A549 (cell line): Measurements from ENCODE around the gene RAP1GAP2. TPM values are rescaled to one million over a fixed set of nuclear protein-coding genes. Genes with fewer than 3 reads are reported as not detected.
A peak's percentile ranks its signal among the peaks of the same experiment; 100 is the strongest.

ENCODE experiments used
- ATAC-seq, 2 experiments: fragments of 200-7000 bp in 1 of 2; fragments of >200 bp in 1 of 2; cut with Nextera tagmentation in 1 of 2; cut with Tn5 transposase in 1 of 2; 3 replicates each; pipeline versions ENCODE4 v1.8.0 to v1.9.1; 2018 to 2020; ENCODE audit warnings: mild to moderate bottlenecking in 1 of 2, moderate library complexity in 1 of 2
- CTCF ChIA-PET: fragments of 300-600 bp; sonication (Branson Sonifier 250); formaldehyde crosslinking; extraction: SDS; loops from one replicate; lab custom pipeline; 2021; ENCODE audit warnings: antibody characterized with exemption, inconsistent platforms; lab: Yijun Ruan, JAX
- POLR2A ChIA-PET: fragments of 350-600 bp; formaldehyde crosslinking; extraction: SDS; loops from one replicate; lab custom pipeline; 2021; ENCODE audit warnings: antibody characterized with exemption, inconsistent platforms; lab: Yijun Ruan, JAX
- DNase-seq, 2 experiments: peaks; one replicate each; pipeline versions ENCODE4 v3.0.0 to v3.0.0-alpha.2; 2011 to 2016; ENCODE audit warnings: low read depth in 1 of 2, low spot score in 1 of 2
- FAIRE-seq: peaks from 2 replicates; lab custom pipeline; 2011; peaks lifted over from hg19 to GRCh38; lab: Jason Lieb, UNC
- H3K27ac ChIP-seq, 2 experiments: fragments of >200 bp; sonication (Bioruptor Twin); formaldehyde crosslinking; 3 replicates each; pipeline ENCODE4 v1.5.1; 2016 to 2017
- H3K4me1 ChIP-seq: fragments of >200 bp; sonication (Bioruptor Twin); formaldehyde crosslinking; 3 replicates; pipeline ENCODE4 v1.6.1; 2016
- H3K4me2 ChIP-seq: fragments of >200 bp; sonication (Bioruptor Twin); formaldehyde crosslinking; 3 replicates; pipeline ENCODE4 v1.6.1; 2016
- H3K4me3 ChIP-seq: fragments of >200 bp; sonication (Bioruptor Twin); formaldehyde crosslinking; 3 replicates; pipeline ENCODE4 v1.5.1; 2016
- H3K9me3 ChIP-seq: fragments of >200 bp; sonication (Bioruptor Twin); formaldehyde crosslinking; 3 replicates; pipeline ENCODE4 v1.6.1; 2016
- BHLHE40 ChIP-seq: IDR thresholded peaks from 2 replicates; pipeline ENCODE4 v1.6.1; 2012; ENCODE audit warnings: low read depth, low read length, inconsistent platforms
- EHMT2 ChIP-seq: fragments of 200-600 bp; sonication (generic); IDR thresholded peaks from 2 replicates; pipeline ENCODE4 v1.6.1; 2016; ENCODE audit warnings: antibody characterized with exemption, low read depth, mild to moderate bottlenecking, moderate library complexity
- EP300 ChIP-seq, 2 experiments: fragments of >200 bp; sonication (Bioruptor Twin); formaldehyde crosslinking; IDR thresholded peaks; 2 replicates in 1 of 2; 3 replicates in 1 of 2; pipeline ENCODE4 v1.6.1; 2016 to 2017
- FOSB ChIP-seq: fragments of 250-450 bp; sonication (Bioruptor Pico); IDR thresholded peaks from 2 replicates; pipeline ENCODE4 v1.5.0; 2020; ENCODE audit warnings: mild to moderate bottlenecking, moderate library complexity
- HDAC2 ChIP-seq: fragments of 200-600 bp; sonication (generic); IDR thresholded peaks from 2 replicates; pipeline ENCODE4 v1.6.1; 2016
- HEYL ChIP-seq: fragments of 250-450 bp; sonication (Bioruptor Pico); IDR thresholded peaks from 2 replicates; pipeline ENCODE4 v1.8.0; 2021; ENCODE audit warnings: mild to moderate bottlenecking, moderate library complexity
- HOXB5 ChIP-seq: fragments of 250-450 bp; sonication (Bioruptor Pico); IDR thresholded peaks from 2 replicates; pipeline ENCODE4 v1.5.0; 2020; ENCODE audit warnings: mild to moderate bottlenecking, moderate library complexity
- JUNB ChIP-seq: fragments of >200 bp; sonication (Bioruptor Twin); formaldehyde crosslinking; IDR thresholded peaks from 2 replicates; pipeline ENCODE4 v1.6.1; 2016
- KDM1A ChIP-seq: fragments of 200-600 bp; sonication (generic); IDR thresholded peaks from 2 replicates; pipeline ENCODE4 v1.6.1; 2016; ENCODE audit warnings: low read depth, mild to moderate bottlenecking
- KDM5A ChIP-seq: fragments of 200-600 bp; sonication (generic); IDR thresholded peaks from 2 replicates; pipeline ENCODE4 v1.6.1; 2016; ENCODE audit warnings: antibody characterized with exemption, mild to moderate bottlenecking
- POLR2A ChIP-seq: IDR thresholded peaks from 2 replicates; pipeline ENCODE4 v1.6.1; 2012; ENCODE audit warnings: mild to moderate bottlenecking, low read length
- RARB ChIP-seq: fragments of 250-450 bp; sonication (Bioruptor Pico); IDR thresholded peaks from 2 replicates; pipeline ENCODE4 v1.8.0; 2021; ENCODE audit warnings: mild to moderate bottlenecking, moderate library complexity
- RCOR1 ChIP-seq: fragments of 150-350 bp; IDR thresholded peaks from 2 replicates; pipeline ENCODE4 v1.6.1; 2014; ENCODE audit warnings: antibody characterized with exemption, low read length, low read depth
- RNF2 ChIP-seq: fragments of 200-600 bp; sonication (generic); IDR thresholded peaks from 2 replicates; pipeline ENCODE4 v1.6.1; 2016; ENCODE audit warnings: low read depth, mild to moderate bottlenecking, antibody characterized with exemption, moderate library complexity, borderline replicate concordance
- TFCP2L1 ChIP-seq: fragments of 250-450 bp; sonication (Bioruptor Pico); IDR thresholded peaks from 2 replicates; pipeline ENCODE4 v1.5.0; 2021; ENCODE audit warnings: mild to moderate bottlenecking
- TP53 ChIP-seq: fragments of 250-450 bp; sonication (Bioruptor Pico); IDR thresholded peaks from 2 replicates; pipeline ENCODE4 v1.5.0; 2021; ENCODE audit warnings: mild to moderate bottlenecking, moderate library complexity
- WGBS: methylation state at CpG from one replicate; pipeline ENCODE4 v1.1.6; 2017; ENCODE audit errors: missing lambda C conversion rate; 5-methylcytosine and 5-hydroxymethylcytosine counted together
- polyA plus RNA-seq, 4 experiments: library from polyadenylated mRNA; depleted of rRNA in 3 of 4; stranded (reverse); fragments of >200 nt; fragmentation: RNase III in 1 of 4; extraction: RNeasy Plus Mini Kit Qiagen cat#74134 plus additional on column Dnase treatment in 1 of 4; gene quantifications; 2 replicates in 3 of 4; 3 replicates in 1 of 4; pipeline ENCODE4 v1.2.3, GENCODE V29; 2011 to 2017
- TF ChIP-seq, protein P1 (sequence below): fragments of >200 bp; sonication (Bioruptor Twin); formaldehyde crosslinking; IDR thresholded peaks from 3 replicates; pipeline ENCODE4 v1.5.1; 2016
- TF ChIP-seq, protein P2 (sequence below): IDR thresholded peaks from 2 replicates; pipeline ENCODE4 v1.6.1; 2012
- TF ChIP-seq, protein P3 (sequence below): fragments of 250-450 bp; sonication (Bioruptor Pico); IDR thresholded peaks from 2 replicates; pipeline ENCODE4 v1.5.0; 2021; ENCODE audit warnings: mild to moderate bottlenecking, moderate library complexity, borderline replicate concordance
- TF ChIP-seq, protein P4 (sequence below): fragments of 250-450 bp; sonication (Bioruptor Pico); IDR thresholded peaks from 2 replicates; pipeline ENCODE4 v1.5.0; 2020; ENCODE audit warnings: low read depth, mild to moderate bottlenecking, moderate library complexity
- TF ChIP-seq, protein P5 (sequence below): fragments of 200-600 bp; sonication (generic); IDR thresholded peaks from 2 replicates; pipeline ENCODE4 v1.6.1; 2016; ENCODE audit warnings: antibody characterized with exemption, mild to moderate bottlenecking, moderate library complexity
- TF ChIP-seq, protein P6 (sequence below): fragments of 450-650 bp; IDR thresholded peaks from 2 replicates; pipeline ENCODE4 v1.6.1; 2014; ENCODE audit warnings: antibody characterized with exemption

RAP1GAP2 gene
- polyA plus RNA-seq, 2 of the 4 experiments (the other 2 are of a cell fraction): 8.3 to 20.8 TPM

DNA sequence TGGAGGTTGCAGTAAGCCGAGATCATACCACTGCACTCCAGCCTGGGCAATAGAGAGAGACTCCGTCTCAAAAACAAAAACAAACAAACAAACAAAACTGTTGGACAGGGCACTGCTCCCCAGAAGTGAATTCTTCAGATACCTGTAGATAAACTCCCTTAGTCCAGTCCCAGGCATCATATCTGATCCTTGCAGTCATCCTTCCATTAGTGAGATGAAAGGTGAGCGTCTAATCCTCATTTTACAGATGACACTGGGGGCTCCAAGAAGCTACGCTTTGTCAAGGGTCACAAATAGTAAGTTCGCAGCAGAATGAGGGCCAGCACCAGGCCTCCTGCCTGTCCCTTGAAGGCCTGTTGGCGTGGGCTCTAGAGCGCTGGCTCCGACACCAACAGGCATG is 165.2 kb downstream of the RAP1GAP2 start:
- no peak for DNase-seq
- 86% methylated on average over 8 of the region's 8 CpGs for WGBS
- TF ChIP-seq HEYL (no peak), RCOR1 (no peak), RARB (CRISPR knock-in tag) (no peak), TP53 (CRISPR knock-in tag) (no peak), FOSB (CRISPR knock-in tag) (no peak), EP300 (IDR thresholded peaks at IDR 0.05) (no peak), TFCP2L1 (no peak), KDM5A (no peak)
- TF ChIP-seq, protein P1, sequence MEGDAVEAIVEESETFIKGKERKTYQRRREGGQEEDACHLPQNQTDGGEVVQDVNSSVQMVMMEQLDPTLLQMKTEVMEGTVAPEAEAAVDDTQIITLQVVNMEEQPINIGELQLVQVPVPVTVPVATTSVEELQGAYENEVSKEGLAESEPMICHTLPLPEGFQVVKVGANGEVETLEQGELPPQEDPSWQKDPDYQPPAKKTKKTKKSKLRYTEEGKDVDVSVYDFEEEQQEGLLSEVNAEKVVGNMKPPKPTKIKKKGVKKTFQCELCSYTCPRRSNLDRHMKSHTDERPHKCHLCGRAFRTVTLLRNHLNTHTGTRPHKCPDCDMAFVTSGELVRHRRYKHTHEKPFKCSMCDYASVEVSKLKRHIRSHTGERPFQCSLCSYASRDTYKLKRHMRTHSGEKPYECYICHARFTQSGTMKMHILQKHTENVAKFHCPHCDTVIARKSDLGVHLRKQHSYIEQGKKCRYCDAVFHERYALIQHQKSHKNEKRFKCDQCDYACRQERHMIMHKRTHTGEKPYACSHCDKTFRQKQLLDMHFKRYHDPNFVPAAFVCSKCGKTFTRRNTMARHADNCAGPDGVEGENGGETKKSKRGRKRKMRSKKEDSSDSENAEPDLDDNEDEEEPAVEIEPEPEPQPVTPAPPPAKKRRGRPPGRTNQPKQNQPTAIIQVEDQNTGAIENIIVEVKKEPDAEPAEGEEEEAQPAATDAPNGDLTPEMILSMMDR: no peak
- TF ChIP-seq, protein P2, sequence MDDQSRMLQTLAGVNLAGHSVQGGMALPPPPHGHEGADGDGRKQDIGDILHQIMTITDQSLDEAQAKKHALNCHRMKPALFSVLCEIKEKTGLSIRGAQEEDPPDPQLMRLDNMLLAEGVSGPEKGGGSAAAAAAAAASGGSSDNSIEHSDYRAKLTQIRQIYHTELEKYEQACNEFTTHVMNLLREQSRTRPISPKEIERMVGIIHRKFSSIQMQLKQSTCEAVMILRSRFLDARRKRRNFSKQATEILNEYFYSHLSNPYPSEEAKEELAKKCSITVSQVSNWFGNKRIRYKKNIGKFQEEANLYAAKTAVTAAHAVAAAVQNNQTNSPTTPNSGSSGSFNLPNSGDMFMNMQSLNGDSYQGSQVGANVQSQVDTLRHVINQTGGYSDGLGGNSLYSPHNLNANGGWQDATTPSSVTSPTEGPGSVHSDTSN: no peak
- TF ChIP-seq, all 56 proteins: peak for 0
- FAIRE-seq (no peak), ATAC-seq (no peak)
- H3K27ac ChIP-seq: peak overlapping the region; percentile 83 to 91
- H3K4me1 ChIP-seq: peaks cover 88% of the 10 kb centered on the region
- H3K4me2 ChIP-seq: peak overlapping the region; percentile 54
- no peaks in the 10 kb centered on the region for H3K9me3 ChIP-seq
- POLR2A ChIA-PET: no interaction called here
- H3K4me3 ChIP-seq: no peak overlapping the region
- CTCF ChIA-PET: interaction anchor here (0.8 to 8.9 kb wide), 3 partner anchors 42 to 112 kb away, joined by 3 to 60 read pairs (median 3); no protein-coding TSS in a partner anchor

DNA sequence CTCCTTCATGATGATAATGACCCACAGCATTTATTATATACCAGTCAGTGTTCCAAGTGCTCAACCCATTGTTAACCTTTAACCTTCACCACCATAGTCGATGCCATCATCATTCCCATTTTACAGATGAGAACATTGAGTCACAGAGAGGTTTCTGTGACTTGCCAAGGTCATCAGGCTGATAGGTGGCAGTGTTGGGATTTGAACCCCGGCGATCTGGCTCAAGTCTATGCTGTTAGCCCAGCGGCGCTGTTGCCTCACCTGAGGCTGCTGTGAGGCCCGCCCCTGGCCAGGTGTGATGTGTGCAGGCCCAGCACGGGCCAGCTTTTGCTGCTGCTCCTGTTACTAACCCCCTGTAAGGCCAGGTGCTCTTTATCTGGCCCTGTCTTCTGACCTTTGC is 166.0 kb downstream of the RAP1GAP2 start:
- WGBS: 93% methylated on average over 7 of the region's 7 CpGs
- TF ChIP-seq EP300 (IDR thresholded peaks at IDR 0.05) (no peak), BHLHE40 (no peak), HDAC2 (peak; percentile 51; the same call in 1 of the 2 replicates), RNF2 (no peak), FOSB (CRISPR knock-in tag) (no peak), JUNB (no peak), POLR2A (no peak), TFCP2L1 (no peak), HOXB5 (CRISPR knock-in tag) (no peak), KDM1A (peak; percentile 62; the same call in 1 of the 2 replicates), EHMT2 (no peak)
- TF ChIP-seq, protein P3, sequence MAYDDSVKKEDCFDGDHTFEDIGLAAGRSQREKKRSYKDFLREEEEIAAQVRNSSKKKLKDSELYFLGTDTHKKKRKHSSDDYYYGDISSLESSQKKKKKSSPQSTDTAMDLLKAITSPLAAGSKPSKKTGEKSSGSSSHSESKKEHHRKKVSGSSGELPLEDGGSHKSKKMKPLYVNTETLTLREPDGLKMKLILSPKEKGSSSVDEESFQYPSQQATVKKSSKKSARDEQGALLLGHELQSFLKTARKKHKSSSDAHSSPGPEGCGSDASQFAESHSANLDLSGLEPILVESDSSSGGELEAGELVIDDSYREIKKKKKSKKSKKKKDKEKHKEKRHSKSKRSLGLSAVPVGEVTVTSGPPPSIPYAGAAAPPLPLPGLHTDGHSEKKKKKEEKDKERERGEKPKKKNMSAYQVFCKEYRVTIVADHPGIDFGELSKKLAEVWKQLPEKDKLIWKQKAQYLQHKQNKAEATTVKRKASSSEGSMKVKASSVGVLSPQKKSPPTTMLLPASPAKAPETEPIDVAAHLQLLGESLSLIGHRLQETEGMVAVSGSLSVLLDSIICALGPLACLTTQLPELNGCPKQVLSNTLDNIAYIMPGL: no peak
- TF ChIP-seq, protein P4, sequence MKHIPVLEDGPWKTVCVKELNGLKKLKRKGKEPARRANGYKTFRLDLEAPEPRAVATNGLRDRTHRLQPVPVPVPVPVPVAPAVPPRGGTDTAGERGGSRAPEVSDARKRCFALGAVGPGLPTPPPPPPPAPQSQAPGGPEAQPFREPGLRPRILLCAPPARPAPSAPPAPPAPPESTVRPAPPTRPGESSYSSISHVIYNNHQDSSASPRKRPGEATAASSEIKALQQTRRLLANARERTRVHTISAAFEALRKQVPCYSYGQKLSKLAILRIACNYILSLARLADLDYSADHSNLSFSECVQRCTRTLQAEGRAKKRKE: no peak
- TF ChIP-seq, protein P5, sequence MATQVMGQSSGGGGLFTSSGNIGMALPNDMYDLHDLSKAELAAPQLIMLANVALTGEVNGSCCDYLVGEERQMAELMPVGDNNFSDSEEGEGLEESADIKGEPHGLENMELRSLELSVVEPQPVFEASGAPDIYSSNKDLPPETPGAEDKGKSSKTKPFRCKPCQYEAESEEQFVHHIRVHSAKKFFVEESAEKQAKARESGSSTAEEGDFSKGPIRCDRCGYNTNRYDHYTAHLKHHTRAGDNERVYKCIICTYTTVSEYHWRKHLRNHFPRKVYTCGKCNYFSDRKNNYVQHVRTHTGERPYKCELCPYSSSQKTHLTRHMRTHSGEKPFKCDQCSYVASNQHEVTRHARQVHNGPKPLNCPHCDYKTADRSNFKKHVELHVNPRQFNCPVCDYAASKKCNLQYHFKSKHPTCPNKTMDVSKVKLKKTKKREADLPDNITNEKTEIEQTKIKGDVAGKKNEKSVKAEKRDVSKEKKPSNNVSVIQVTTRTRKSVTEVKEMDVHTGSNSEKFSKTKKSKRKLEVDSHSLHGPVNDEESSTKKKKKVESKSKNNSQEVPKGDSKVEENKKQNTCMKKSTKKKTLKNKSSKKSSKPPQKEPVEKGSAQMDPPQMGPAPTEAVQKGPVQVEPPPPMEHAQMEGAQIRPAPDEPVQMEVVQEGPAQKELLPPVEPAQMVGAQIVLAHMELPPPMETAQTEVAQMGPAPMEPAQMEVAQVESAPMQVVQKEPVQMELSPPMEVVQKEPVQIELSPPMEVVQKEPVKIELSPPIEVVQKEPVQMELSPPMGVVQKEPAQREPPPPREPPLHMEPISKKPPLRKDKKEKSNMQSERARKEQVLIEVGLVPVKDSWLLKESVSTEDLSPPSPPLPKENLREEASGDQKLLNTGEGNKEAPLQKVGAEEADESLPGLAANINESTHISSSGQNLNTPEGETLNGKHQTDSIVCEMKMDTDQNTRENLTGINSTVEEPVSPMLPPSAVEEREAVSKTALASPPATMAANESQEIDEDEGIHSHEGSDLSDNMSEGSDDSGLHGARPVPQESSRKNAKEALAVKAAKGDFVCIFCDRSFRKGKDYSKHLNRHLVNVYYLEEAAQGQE: no peak
- TF ChIP-seq, protein P6, sequence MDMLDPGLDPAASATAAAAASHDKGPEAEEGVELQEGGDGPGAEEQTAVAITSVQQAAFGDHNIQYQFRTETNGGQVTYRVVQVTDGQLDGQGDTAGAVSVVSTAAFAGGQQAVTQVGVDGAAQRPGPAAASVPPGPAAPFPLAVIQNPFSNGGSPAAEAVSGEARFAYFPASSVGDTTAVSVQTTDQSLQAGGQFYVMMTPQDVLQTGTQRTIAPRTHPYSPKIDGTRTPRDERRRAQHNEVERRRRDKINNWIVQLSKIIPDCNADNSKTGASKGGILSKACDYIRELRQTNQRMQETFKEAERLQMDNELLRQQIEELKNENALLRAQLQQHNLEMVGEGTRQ: no peak
- ChIA-PET CTCF (interaction anchor here (0.6 to 8.9 kb wide), 5 partner anchors 12 to 1241 kb away, joined by 3 to 60 read pairs (median 3); no protein-coding TSS in a partner anchor), POLR2A (interaction anchor here (0.7 kb wide), 2 partner anchors 113 to 706 kb away, joined by 3 to 4 read pairs; no protein-coding TSS in a partner anchor)
- H3K9me3 ChIP-seq: no peaks in the 10 kb centered on the region
- peak overlapping the region; percentile 83 to 91; a peak in 5 of 6 replicates for H3K27ac ChIP-seq
- no peak overlapping the region for H3K4me3 ChIP-seq
- DNase-seq: no peak
- no peak overlapping the region for H3K4me2 ChIP-seq
- H3K4me1 ChIP-seq: peaks cover 84% of the 10 kb centered on the region
- FAIRE-seq: no peak
- no peak for ATAC-seq
